Measurements from ENCODE around the gene HCRTR1.
A peak's percentile ranks its signal among the peaks of the same experiment; 100 is the strongest.

Gene HCRTR1

DNA sequence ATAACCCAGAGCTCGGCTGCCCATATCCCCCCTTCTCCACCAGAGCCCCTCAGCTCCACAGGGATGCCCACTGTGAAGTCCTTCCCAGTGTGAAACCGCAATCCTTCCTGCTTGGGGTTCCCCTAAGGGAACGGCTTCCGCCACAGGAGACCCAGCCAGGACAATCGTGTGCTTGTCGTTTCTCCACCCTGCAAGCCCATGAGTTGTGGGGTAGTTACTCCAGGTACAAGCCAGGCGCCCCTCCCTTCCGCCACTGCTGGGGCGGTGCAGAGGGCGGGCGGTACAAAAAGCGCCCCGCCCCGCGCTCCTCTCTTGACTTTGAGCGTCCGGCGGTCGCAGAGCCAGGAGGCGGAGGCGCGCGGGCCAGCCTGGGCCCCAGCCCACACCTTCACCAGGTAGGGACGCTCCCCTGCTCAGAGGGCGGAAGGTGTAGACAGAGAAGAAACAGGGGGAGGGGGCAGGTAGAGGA is 41.3 kb upstream of the HCRTR1 start, which contains the start of gene TINAGL1:
Gene TINAGL1, plus strand, starts transcription at position 315 of the 469 bp plus-strand sequence. CDS start 634 bp downstream, outside the sequence.
- TF ChIP-seq, protein P1, sequence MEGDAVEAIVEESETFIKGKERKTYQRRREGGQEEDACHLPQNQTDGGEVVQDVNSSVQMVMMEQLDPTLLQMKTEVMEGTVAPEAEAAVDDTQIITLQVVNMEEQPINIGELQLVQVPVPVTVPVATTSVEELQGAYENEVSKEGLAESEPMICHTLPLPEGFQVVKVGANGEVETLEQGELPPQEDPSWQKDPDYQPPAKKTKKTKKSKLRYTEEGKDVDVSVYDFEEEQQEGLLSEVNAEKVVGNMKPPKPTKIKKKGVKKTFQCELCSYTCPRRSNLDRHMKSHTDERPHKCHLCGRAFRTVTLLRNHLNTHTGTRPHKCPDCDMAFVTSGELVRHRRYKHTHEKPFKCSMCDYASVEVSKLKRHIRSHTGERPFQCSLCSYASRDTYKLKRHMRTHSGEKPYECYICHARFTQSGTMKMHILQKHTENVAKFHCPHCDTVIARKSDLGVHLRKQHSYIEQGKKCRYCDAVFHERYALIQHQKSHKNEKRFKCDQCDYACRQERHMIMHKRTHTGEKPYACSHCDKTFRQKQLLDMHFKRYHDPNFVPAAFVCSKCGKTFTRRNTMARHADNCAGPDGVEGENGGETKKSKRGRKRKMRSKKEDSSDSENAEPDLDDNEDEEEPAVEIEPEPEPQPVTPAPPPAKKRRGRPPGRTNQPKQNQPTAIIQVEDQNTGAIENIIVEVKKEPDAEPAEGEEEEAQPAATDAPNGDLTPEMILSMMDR (IDR thresholded peaks at IDR 0.05; ENCODE audit: low read depth, low read length, missing control alignments), result no peak
- peak within 1 kb of the TSS; percentile 16 for H3K4me3 ChIP-seq (ENCODE audit: low read depth, low read length)
- in situ Hi-C loops (cut with HindIII; ENCODE audit: low sequenced_read_pairs), result no loop called here
- no peak for DNase-seq (ENCODE audit: low read depth)

GRCh38 chr1:31576743-31577455 is 40.6 kb upstream of the HCRTR1 start:
- DNase-seq (ENCODE audit: low read depth), result no peak
- peak overlapping the region; percentile 16 for H3K4me3 ChIP-seq (ENCODE audit: low read depth, low read length)
- in situ Hi-C loops (cut with HindIII; ENCODE audit: low sequenced_read_pairs), result no loop called here
- TF ChIP-seq, protein P1 (IDR thresholded peaks at IDR 0.05; ENCODE audit: low read depth, low read length, missing control alignments), result no peak

GRCh38 chr1:31577515-31578192 is 39.8 kb upstream of the HCRTR1 start:
- TF ChIP-seq, protein P1 (IDR thresholded peaks at IDR 0.05; ENCODE audit: low read depth, low read length, missing control alignments), result no peak
- in situ Hi-C loops (cut with HindIII; ENCODE audit: low sequenced_read_pairs), result no loop called here
- H3K4me3 ChIP-seq (ENCODE audit: low read depth, low read length), result no peak overlapping the region
- no peak for DNase-seq (ENCODE audit: low read depth)

GRCh38 chr1:31579374-31579773 is 38.1 kb upstream of the HCRTR1 start:
- no peak for DNase-seq (ENCODE audit: low read depth)
- no peak overlapping the region for H3K4me3 ChIP-seq (ENCODE audit: low read depth, low read length)
- TF ChIP-seq, protein P1 (IDR thresholded peaks at IDR 0.05; ENCODE audit: low read depth, low read length, missing control alignments), result no peak
- in situ Hi-C loops (cut with HindIII; ENCODE audit: low sequenced_read_pairs), result no loop called here

- TF ChIP-seq, protein P1 (IDR thresholded peaks at IDR 0.05; ENCODE audit: low read depth, low read length, missing control alignments), result no peak
- H3K4me3 ChIP-seq (ENCODE audit: low read depth, low read length), result no peak overlapping the region
- no peak for DNase-seq (ENCODE audit: low read depth)
- in situ Hi-C loops (cut with HindIII; ENCODE audit: low sequenced_read_pairs), result no loop called here
Observed at GRCh38 chr1:31580513-31580870, 37.0 kb upstream of the HCRTR1 start.

DNA sequence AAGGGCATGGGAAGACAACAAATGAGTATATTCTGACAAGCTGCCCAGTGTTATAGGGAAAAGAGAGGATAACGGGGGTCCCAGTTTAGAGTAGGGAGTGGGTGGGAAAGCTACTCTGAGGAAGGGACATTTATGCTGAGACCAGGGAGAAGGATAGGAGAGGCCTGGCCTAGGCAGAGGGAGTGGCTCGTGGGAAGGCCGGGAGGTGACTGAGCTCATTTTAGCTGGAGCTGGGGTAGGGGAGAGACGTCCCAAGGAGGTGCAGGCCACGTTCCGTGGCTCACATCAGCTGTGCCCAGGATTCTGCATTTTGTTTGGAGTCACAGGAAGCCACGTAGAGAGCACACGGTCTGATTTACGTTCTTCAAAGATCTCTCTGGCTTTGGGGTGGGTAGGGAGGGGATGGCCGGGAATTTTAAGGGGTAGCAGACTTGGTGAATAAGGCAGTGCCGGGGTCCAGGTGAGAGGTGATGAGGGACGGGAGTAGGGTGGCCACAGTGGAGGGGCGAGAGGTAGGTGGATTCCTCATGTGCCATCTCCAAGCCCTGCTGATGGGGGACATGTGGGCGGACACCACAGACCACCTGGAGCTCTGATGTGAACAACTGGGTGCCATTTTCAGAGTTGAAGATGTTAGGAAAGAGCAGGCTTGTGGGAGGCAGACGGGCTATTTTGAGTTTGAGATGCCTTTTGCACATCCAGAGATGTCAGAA is 36.4 kb upstream of the HCRTR1 start:
- in situ Hi-C loops (cut with HindIII; ENCODE audit: low sequenced_read_pairs), result no loop called here
- DNase-seq (ENCODE audit: low read depth), result no peak
- H3K4me3 ChIP-seq (ENCODE audit: low read depth, low read length), result no peak overlapping the region
- TF ChIP-seq, protein P1 (IDR thresholded peaks at IDR 0.05; ENCODE audit: low read depth, low read length, missing control alignments), result no peak

All from astrocyte of the cerebellum (primary cell).